CD4-positive, alpha-beta T cell treated with Interleukin-1 beta for 1 hour (primary cell): Measurements from ENCODE around the gene ACOT13.
"Not testable (repeated sequence)": the region's sequence is repeated elsewhere in the genome, so short reads cannot be mapped to it uniquely, and the experiment has no call there.

ENCODE experiments used
- DNase-seq, 2 donors: peaks; one replicate each; pipeline ENCODE4 v3.0.0-alpha.2; 2020 to 2022

The ACOT13 gene

GRCh38 chr6:24666641-24667377 lies at the start of gene ACOT13, which contains the start of gene TDP2:
Gene ACOT13 (plus strand): TSS chr6:24667077. CDS start chr6:24667264, 187 bp downstream.
Gene TDP2 (minus strand): TSS chr6:24666899. CDS start chr6:24666862, 37 bp downstream.
- DNase-seq, result peak; percentile 97 to 98

DNA sequence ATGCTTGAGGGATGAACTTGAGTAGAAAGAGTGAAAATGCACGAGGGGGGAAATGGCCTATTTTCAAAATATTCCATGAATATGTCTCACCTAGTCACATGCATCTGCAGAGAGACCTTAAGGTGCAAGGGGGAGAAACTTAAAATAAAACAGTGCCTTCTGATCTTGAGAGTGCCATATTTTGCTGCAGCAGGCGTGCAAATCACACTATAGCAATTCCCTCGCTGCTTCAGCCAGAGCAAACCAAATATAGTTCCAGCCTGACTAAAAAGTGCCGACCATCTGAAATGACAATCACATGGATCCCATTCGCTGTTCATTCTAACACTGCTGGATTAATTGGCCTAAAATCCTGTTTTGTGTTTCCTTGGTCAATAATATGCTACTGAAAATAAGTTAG lies 47.2 kb upstream of the ACOT13 start:
- no peak for DNase-seq

DNA sequence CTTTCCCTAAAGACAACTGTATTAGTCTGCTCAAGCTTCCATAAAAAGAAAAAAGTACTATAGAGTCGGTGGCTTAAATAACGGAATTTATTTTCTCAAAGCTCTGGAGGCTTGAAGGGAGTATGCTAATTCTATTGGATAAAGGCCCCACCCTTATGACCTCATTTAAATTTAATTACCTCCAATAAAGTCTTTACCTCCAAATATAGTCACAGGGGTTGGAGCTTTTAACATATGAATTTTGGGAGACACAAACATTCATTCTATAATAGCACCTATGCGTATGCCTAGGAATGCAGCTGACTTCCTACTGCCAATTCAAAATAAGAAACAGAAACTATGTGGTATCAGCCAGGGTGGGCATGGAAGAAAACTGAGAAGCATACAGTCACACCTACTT lies 46.2 kb upstream of the ACOT13 start:
- no peak for DNase-seq

DNA sequence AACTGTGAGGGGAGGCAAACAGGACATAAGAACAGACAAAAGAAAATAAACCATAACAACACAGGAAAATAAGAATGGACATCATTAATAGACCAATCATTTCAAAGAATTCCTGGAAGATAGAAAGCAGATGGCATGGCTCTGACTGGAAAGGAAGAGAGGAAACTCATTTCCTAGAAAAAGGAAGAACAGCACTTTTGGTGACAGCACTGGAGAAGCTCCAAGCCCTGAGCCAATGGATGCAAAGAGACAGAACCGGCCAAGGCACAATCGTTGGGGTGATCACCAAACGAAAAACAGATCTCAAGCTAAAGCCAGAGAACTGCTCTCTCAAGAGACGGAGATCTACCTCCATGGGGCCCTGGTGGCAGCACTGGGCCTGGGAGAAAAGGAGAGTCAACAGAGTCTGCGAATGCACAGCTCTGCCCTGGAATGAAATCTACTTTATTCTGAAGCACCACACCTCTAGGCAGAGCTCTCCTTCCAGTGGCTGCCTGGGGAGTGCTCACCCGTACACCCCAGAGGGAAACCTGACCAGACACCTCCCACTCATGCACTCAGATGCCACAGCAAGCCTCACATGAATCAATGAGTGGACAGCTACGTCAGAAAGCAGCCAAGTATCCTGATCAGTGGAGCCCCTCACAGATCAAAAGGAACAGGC lies 45.1 kb upstream of the ACOT13 start:
- no peak for DNase-seq

DNA sequence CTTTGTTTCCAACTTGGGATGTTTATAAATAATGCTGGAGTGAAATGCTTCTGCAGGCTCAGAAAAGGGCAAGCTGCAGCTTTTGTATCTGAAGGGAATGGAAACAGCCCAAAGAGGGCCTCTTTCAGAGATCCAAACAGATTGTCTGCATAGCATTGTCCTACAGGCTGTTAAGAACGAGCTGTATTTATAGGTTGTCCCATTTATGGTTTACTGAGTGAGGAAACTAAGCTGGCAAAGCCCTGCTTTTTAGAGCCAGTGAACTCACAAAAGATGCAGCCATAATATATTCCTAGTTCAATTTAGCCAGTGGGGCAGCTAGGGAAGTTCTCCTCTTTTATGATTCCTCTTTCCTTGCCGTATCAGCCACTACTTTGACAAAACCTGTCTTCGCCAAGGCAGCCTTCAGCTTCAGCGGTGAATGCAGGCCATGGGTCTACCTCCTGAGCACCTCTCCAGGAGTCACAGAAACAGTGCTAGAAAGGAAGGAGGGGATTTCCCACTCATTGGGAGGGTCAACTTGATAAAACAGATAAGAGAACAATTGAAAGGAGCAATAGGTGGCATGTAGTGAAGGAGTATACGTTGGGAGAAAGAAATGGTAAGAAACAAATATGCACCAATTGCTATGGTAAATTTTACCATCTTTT lies 35.9 kb upstream of the ACOT13 start:
- no peak for DNase-seq

- no peak for DNase-seq
Observed at GRCh38 chr6:24631671-24632070, 35.2 kb upstream of the ACOT13 start.

DNA sequence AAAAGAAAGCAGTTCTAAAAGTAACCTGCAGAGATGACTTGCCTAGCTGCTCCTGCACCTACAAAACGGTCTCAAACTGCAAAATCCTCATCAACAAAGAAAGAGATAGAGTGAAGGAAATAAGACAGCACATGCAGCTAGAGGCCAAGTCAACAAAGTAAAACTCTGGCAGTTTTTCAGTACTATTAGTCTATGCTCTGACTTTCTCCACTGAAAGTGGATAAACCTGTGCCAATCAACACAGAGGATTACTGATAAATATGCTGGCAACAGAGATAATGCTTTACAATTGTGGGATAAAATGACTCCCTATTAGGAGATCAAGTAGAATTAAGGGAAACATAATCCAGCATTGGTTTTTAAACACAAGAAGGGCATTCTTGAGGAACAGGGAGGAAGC lies 34.3 kb upstream of the ACOT13 start:
- no peak for DNase-seq

DNA sequence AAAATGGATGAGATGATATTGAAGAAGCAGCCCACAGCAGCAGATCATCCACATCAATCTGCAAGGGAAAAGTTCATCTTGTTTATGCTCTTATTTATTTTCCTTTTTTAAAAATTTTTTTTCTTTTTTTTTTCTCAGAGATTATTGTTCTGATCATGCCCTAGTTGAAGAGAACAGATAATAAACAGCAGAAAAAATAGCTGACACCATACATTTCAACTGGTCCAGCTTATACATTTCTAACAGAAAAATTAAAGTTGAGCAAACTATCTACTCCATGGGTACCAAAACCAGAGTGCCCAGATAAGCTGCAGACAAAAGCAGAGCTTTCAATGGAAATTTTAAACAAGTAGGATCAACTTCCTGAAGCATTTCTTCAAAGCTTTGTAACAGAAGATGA lies 30.2 kb upstream of the ACOT13 start:
- DNase-seq, result no peak

DNA sequence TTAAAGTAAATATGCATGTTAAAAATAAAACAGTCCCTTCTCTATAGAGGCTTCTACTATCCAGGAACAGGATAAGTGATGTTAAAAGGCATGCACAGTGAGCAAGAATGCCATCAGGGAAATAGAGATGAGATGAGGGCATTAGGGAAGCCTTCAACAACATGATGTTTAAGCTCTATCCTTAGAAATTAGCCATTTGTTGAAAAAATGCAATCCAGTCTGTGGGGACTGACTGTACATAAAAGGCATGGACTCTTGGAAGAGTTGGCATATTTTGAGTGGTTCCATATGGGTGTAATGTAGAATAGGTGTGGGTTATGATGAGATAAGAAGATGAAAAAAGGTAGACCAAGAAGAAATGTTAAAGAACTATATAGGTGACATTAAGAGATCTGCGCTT lies 26.7 kb upstream of the ACOT13 start:
- no peak for DNase-seq

GRCh38 chr6:24640631-24641030 lies 26.2 kb upstream of the ACOT13 start:
- not testable (repeated sequence) for DNase-seq

DNA sequence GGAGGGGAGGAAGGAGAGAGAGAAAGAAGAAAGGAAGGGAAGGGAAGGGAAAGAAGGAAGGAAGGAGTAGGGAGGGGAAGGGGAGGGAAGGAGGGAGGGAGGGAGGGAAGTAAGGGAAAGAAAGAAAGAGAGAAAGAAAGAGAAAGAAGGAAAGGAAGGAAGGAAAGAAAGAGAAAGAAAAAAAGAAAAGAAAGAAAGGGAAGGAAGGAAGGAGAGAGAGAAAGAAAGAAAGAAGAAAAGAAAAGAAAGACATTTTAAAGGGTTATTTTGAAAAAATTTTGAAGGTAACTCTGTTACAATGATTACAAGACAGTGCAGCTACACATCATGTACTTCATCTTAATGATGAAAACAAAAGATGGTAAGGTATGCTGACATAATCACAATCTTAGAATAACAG lies 24.8 kb upstream of the ACOT13 start:
- no peak for DNase-seq

DNA sequence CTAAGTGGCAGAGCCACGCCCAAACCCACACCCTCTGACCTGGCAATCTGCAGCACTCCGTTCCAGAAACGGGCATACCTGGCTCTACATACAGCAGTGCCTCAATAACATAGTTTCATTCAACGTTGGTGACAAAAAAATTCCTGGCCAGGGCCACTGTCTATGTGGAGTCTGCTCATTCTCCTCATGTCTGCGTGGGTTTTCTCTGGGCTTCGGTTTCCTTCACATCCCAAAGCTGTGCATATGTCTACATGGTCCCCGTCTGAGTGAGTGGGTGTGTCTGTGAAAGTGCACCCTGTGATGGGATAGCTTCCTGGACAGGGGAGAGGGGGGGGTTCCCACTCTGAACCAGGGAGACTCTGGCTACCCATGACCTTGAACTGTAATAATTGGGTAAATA lies 23.0 kb upstream of the ACOT13 start:
- DNase-seq, result no peak

DNA sequence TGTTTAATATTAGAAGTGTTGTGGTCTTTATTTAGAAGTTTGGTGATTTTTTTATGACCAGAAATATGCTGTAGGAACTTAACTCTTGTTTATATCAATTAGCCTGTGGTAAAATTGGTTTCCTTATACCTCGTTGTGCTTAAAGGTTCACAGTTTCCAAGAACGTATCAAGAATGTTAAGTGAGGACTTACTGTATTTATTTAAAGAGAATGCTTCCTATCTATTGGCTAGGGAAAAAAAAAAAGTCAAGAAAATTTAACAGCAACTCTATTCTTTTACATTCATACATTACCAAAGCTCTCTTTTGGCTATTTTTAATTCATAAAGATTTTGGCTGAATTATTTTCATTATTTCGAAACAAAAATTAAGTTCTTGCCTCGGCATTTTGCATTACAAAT lies 22.5 kb upstream of the ACOT13 start:
- no peak for DNase-seq

GRCh38 chr6:24646771-24647170 lies 20.1 kb upstream of the ACOT13 start:
- DNase-seq, result no peak

DNA sequence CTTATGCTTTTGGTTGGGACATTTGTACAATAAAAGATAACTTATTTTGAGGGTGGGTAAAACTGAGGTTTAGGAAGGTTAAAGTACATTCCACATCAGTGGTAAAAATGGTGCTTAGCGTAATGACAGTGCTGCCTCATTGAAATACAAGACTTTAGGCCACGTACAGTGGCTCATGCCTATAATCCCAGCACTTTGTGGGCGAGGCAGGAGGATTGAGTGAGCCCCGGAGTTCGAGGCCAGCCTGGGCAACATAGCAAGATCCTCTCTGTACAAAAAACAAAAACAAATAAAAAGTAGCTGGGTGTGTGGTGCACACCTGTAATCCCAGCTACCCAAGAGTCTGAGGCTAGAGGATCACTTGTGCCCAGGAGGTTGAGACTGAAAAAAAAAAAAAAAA lies 18.6 kb upstream of the ACOT13 start:
- no peak for DNase-seq

DNA sequence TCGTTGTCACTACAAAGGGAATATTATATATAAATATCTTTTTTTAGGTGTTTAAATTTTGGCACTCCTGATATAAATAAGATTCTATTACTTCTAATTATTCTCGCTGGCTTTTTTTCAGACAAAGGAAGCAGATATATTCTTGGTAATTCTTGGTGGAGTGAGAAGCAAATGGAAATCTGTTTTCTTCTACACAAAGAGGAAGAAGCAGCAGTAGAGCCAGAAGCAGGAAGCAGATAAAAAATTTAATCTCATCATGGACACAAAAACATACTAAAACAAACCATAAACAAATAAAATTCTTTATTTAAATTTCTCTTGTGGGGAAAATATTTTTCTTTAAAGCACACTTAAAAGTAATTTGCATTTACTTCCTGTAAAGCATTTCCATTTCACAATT lies 17.2 kb upstream of the ACOT13 start:
- DNase-seq, result no peak

DNA sequence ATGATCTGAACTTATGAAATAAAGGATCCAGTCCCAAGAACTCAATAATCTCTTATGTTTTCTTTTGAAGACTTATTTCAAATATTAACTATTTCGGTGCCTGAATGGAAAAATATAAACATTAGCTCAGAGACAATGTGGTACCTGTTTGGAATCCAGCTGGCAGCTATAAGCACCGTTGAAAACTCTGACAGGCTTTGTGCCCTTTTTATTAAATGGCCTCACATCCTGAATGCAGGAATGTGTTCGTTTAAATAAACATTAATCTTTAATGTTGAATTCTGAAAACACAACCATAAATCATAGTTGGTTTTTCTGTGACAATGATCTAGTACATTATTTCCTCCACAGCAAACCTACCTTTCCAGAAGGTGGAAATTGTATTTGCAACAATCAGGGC lies 16.5 kb upstream of the ACOT13 start:
- no peak for DNase-seq

DNA sequence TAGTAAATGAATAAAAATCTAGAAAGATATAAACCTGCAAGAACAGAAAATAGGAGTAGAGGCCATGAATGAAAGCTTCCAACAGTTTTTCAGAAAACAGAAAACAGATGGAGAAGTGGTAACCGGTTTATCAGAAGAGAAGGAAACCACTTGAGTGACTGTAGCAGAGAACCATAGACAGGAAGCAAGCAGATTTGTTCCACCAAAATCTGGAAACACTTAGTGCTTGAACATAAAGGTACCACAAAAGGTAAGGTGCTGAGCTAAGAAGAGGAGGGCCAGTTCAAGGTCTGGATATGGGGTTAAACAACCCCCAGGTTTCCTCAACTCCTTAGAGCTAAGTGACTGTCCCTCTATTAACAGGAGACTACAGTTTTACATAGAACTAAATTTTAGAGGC lies 11.7 kb upstream of the ACOT13 start:
- DNase-seq, result no peak

DNA sequence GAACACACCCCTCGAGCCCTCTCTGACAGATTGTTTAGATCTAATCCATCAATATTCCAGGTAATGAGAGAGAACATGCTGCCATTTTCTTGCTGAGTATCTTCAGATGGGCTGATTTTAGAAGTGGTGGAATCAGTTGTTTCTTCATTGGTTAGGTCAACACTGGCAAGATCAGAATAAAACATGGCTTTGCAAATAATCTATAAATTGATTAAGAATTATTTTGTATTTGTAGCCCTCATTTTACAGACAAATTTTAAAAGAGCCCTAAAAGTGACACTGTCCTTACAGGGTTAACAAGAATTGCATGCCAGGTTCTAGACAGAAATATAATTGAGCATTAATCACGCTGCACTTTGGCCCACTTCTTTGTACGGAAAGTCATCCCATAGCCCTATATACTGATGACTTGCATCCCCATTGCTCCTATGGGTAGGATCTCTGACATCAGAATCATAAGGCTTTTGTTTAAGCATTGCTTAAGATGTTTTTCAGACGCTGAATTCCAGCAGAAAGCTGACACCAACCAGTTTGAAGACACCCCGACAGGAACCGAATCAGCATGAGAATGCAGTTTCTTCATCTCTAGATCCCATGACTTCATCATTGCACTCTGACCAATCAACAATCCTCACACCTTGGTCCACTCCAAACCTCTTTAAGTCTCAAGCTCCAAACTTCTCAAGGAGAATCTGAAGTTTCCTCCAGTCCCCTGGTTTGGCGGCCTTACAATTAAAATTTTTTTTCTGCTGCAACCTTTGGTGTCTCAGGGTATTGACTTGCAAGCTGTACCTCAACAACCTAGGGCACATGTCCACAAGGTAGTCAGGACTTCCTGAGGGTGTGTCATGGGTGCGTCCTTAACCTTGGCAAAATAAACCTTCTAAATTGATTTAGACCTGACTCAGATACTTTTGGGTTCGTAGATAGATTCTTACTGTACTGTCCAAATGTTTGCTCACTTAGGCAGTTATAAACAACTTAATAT lies 8.0 kb upstream of the ACOT13 start:
- peak in 1 of 2 donors; percentile 17 for DNase-seq

DNA sequence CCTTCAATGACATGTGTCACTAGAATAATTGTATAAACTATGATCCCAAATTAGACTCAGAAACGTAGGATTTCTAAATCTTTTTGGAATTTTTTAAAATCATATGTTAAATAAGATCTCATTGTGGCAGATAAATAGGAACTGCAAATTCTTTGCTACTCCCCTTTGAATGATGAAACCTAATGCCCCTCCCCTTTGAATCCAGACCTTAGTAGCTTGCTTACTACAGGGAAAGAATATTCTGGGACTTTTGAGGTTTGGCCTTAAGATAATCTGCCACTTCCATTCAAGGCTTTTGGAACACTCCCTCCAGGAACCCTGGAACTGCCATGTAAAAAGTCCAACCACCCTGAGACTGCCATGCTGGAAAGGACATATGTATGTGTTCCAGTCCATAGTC lies 7.3 kb upstream of the ACOT13 start:
- no peak for DNase-seq

DNA sequence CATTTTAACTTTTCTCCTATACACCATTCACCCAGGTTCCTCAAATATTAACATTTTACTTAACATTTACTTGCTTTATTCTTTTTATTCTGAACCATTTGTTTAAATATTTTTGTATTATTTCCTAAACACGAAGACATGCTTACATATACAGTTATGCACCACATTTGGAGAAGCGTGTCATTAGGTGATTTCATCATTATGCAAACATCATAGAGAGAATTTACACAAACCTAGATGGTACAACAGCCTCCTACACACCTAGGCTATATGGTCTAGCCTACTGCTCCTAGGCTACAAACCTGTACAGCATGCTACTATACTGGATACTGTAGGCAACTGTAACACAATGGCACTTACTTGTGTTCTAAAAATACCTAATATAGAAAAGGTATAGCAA lies 6.8 kb upstream of the ACOT13 start:
- DNase-seq, result no peak

- not testable (repeated sequence) for DNase-seq
Observed at GRCh38 chr6:24661759-24662158, 5.1 kb upstream of the ACOT13 start.

DNA sequence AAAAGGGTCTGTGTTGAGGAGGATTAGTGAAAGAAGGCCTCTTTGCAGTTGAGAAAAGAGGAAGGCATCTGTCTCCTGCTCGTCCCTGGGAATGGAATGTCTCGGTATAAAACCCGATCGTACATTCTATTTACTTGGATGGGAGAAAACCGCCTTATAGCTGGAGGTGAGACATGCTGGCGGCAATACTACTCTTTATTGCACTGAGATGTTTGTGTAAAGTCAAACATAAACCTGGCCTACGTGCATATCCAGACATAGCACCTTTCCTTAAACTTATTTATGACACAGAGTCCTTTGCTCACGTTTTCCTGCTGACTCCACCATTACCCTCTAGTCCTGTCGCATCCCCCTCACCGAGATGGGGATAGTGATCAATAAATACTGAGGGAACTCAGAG lies 4.6 kb upstream of the ACOT13 start:
- no peak for DNase-seq
